CD1c-positive myeloid dendritic cell (primary cell): ENCODE data around the gene PRM3.

Source experiments
- DNase-seq: peaks from one replicate; pipeline ENCODE4 v3.0.0-alpha.2; 2016; ENCODE audit errors: extremely low spot score

Gene PRM3

GRCh38 chr16:11224894-11225676 lies 48.3 kb downstream of the PRM3 start:
- DNase-seq, result peak; percentile 51

- DNase-seq, result peak; percentile 93
These were observed 49.1 kb downstream of the PRM3 start for GRCh38 chr16:11224096-11224893.
